KOPT-K1 (cell line): ENCODE data around the gene TINAGL1.

Source experiments
- H3K27ac ChIP-seq: fragments of 200-600 bp; sonication (generic); 2 replicates; pipeline ENCODE4 v1.5.1; 2016; ENCODE audit warnings: antibody characterized with exemption, mild to moderate bottlenecking, low read depth, low read length; ENCODE audit not compliant: poor library complexity, severe bottlenecking
- H3K36me3 ChIP-seq: fragments of 200-600 bp; sonication (generic); 2 replicates; pipeline ENCODE4 v1.5.1; 2017; ENCODE audit warnings: antibody characterized with exemption, mild to moderate bottlenecking, low read length, moderate library complexity; ENCODE audit not compliant: insufficient read depth
- H3K9me3 ChIP-seq: fragments of 200-600 bp; sonication (generic); 2 replicates; pipeline ENCODE4 v1.5.1; 2017; ENCODE audit warnings: antibody characterized with exemption, low read length, mild to moderate bottlenecking; ENCODE audit not compliant: insufficient read depth, poor library complexity, severe bottlenecking

Gene TINAGL1

DNA sequence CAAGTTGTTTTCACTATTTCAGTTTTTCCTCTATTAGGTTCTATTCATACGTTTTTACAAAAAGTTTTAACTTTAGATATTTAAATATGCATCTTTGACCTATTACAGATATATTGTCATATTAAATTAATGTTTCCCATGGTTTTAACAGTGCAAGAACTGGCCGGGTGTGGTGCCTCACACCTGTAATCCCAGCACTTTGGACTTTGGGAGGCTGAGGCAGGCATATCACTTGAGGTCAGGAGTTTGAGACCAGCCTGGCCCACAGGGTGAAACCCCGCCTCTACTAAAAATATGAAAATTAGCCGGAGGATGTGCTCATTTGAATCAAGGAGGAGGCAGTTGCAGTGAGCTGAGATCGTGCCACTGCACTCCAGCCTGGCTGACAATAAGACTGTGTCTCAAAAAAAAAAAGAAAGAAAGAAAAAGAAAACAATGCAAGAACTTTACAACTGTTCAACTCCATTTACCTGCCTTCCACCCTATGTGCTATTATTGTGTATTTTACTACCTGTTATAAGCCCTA lies 19.8 kb upstream of the TINAGL1 start:
- Histone ChIP-seq H3K27ac (no peak overlapping the region), H3K9me3 (no peaks in the 10 kb centered on the region), H3K36me3 (no peaks in the 10 kb centered on the region)

DNA sequence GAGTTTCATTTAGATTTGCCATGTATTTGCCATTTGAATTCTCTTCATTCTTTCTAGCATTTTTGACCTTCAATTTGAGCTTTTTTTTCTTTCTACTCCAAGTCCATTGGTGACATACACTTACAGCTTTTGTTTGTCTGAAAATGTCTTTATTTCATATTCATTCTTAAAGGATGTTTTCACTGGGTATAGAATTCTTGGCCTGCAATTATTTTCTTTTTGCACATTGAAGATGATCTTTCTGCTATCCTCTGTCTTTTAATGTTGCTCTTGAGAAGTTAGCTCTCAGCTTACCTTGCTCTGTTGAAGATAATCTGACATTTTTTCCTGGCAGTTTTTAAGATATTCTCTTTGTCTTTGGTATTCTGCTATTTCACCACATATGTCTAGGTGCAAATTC lies 16.6 kb upstream of the TINAGL1 start:
- Histone ChIP-seq H3K36me3 (no peaks in the 10 kb centered on the region), H3K27ac (no peak overlapping the region), H3K9me3 (no peaks in the 10 kb centered on the region)

DNA sequence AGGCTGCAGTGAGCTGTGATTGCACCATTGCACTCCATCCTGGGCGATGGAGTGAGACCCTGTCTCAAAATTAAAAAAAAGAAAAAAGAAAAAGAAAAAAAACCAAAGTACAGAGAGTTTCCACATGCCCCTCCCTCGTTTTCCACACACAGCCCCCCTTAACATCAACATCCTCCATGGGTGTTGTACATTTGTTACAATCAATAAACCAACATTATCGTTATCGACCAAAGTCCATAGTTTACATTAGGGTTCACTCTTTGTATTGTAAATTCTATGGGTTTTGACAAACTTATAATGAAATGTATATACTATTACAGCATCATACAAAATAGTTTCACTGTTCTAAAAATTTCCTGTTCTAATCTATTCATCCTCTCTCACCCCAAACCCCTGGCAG lies 15.9 kb upstream of the TINAGL1 start:
- no peak overlapping the region for H3K27ac ChIP-seq
- H3K36me3 ChIP-seq: no peaks in the 10 kb centered on the region; the same call in 1 of the 2 replicates
- no peaks in the 10 kb centered on the region for H3K9me3 ChIP-seq

DNA sequence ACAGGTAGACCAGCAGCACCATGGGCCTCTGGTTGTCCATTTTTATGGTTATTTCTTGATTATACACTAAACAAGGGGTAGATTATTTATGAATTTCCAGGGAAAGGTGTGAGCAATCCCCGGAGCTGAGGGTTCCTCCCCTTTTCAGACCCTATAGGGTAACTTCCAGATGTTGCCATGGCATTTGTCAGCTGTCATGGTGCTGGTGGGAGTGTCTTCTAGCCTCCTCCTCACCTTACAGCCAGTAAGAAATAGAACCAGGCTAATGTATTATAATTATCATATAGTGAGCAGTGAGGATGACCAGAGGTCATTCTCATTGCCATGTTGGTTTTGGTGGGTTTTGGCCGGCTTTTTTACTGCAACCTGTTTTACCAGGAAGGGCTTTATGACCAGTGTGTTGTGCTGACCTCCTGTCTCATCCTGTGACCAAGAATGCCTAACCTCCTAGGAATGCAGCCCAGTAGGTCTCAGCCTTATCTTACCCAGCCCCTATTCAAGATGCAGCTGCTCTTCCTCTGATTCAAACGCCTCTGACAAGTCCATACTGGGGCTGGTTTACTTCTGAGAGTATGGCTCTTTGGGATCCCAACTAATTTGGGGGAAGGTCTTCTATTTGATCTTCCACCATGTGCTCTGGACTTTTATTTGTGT lies 13.5 kb upstream of the TINAGL1 start:
- Histone ChIP-seq H3K9me3 (no peaks in the 10 kb centered on the region), H3K36me3 (no peaks in the 10 kb centered on the region; the same call in 1 of the 2 replicates), H3K27ac (no peak overlapping the region)

DNA sequence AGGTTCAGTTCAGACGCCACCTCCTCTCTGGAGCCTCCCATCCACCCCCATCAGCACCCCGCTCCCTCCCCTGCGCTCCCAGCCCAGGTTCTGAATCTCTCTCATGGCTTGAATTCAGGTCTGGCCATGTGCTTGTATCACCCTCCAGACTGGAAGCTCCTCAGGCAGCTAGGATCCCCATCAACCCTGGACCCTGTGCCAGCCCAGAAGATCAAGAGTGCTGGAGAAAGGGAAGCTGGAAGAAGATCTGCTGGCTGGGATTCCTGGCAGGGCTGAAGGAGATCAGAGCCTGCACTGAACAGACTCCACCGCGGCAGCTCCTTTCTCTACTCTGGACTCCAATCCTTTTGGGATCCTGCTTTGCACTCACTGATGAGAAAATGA lies 11.7 kb upstream of the TINAGL1 start:
- no peaks in the 10 kb centered on the region; the same call in 1 of the 2 replicates for H3K36me3 ChIP-seq
- H3K9me3 ChIP-seq: no peaks in the 10 kb centered on the region
- H3K27ac ChIP-seq: no peak overlapping the region

DNA sequence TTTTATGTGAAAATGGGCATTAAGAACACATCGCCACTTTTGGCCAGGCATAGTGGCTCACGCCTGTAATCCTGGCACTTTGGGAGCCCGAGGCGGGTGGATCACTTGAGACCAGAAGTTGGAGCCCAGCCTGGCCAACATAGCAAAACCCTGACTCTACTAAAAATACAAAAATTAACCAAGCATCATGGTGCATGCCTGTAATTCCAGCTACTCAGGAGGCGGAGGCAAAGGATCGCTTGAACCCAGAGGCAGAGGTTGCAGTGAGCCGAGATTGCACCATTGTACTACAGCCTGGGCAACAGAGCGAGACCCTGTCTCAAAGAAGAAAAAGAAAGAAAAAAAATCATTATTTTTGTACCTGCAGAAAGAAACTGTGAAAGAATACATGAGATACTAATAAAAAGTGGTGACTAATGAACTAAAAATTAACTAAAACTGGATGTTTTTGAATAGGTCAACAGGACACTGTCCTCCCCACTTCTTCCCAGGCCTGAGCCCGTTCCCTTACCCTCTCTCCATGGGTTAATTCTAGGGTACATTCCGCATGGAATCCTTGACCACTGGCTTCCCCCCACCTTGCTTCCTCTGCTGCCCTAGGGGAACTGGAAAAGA lies 8.3 kb upstream of the TINAGL1 start:
- H3K36me3 ChIP-seq: no peaks in the 10 kb centered on the region; the same call in 1 of the 2 replicates
- H3K27ac ChIP-seq: no peak overlapping the region
- H3K9me3 ChIP-seq: no peaks in the 10 kb centered on the region

DNA sequence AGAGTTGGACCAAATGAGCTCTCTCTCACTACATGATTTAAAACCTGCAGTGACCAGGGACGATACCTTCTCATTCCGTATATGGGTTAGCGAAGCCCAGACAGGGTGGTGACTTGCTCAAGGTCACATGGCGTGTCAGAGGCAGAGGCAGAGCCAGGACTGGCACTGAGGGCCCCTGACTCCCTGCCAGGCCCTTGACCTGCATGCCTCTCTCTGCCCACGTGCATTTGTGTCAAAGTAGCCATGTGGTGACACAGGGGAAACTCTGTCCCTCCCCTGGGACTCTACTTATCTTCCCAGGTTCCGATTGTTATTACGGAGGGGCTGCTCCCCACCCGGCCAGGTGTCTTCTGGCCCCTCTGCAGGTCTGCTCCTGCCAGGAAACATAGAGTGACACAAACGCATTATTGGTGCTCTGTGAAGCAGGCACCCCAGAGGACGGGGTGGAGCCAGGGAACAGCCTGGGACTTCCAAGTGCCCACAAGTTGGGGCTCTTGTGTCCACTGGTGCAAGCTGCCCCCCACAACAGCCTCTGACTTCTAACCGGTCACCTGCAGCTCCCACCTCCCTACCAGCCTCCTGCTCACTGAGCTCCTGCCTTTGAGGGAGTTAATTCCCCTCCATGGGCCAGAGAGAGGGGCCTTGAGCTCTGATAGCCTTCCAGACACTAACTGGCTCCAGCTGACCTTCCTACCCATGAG lies 7.3 kb upstream of the TINAGL1 start:
- H3K27ac ChIP-seq: no peak overlapping the region
- H3K9me3 ChIP-seq: no peaks in the 10 kb centered on the region
- no peaks in the 10 kb centered on the region; the same call in 1 of the 2 replicates for H3K36me3 ChIP-seq

DNA sequence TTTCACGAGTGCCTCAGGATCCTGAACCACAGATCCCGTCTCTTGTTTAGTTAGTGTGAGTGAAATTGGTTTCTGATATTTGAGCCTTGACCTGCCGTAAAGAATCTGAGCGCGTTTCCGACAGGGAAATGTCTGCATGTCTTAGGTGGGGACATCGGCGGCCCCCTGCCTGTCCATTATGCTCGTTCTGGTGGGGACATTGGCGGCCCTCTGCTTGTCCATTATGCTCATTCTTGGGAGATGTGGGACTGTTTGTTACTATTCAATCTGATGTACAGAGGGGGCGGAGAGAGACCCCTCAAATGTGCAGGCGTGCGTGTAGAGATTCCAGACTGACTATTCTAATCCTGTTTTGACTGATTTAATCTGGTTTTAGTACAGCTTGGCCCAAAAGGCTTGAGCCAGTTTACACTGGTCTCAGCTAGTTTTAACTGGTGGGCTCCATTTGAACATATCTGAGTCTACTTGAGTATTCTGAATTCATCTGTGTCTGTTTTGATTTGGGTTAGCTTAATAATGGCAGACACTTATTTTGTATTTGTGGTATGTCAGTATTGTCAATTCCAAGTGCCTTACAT lies 6.6 kb upstream of the TINAGL1 start:
- H3K36me3 ChIP-seq: no peaks in the 10 kb centered on the region; the same call in 1 of the 2 replicates
- no peak overlapping the region for H3K27ac ChIP-seq
- H3K9me3 ChIP-seq: no peaks in the 10 kb centered on the region

DNA sequence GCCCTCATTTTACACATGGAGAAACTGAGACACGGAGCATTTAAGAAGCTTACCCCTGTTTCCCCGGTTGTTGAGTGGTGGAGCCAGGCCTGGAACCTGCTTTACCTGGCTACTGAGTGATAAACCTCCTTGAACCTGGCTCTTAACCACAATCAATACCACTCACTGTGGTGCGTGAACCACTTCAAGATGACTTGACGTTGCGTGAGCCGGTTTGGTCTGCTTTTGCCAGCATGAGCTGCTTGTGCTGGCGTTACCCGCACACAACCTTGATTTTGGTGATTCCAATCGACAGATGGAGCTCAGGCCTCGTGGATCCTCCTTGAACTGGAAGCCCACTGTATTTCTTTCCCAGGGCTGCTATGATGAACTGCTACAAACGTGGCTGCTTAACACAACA lies 6.1 kb upstream of the TINAGL1 start:
- Histone ChIP-seq H3K9me3 (no peaks in the 10 kb centered on the region), H3K36me3 (no peaks in the 10 kb centered on the region; the same call in 1 of the 2 replicates), H3K27ac (no peak overlapping the region)

DNA sequence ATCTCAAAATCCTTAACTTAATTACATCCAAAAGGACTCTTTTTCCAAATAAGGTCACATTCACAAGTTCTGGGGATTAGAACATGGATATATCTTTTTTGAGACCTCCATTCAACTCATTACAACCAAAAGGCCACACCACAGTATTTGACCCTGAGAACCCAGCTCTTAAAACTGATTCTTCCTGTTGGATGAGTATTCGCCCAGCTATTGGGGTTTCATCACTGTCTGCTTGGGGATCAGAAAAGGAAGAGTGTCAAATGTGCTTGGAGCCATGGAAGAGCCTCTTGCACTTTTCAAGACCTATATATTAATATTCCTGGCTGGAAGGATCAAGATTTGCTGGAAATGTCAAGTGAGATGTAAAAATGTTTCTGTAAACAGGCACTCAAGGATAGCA lies 5.4 kb upstream of the TINAGL1 start:
- Histone ChIP-seq H3K9me3 (no peaks in the 10 kb centered on the region), H3K36me3 (no peaks in the 10 kb centered on the region), H3K27ac (no peak overlapping the region)

DNA sequence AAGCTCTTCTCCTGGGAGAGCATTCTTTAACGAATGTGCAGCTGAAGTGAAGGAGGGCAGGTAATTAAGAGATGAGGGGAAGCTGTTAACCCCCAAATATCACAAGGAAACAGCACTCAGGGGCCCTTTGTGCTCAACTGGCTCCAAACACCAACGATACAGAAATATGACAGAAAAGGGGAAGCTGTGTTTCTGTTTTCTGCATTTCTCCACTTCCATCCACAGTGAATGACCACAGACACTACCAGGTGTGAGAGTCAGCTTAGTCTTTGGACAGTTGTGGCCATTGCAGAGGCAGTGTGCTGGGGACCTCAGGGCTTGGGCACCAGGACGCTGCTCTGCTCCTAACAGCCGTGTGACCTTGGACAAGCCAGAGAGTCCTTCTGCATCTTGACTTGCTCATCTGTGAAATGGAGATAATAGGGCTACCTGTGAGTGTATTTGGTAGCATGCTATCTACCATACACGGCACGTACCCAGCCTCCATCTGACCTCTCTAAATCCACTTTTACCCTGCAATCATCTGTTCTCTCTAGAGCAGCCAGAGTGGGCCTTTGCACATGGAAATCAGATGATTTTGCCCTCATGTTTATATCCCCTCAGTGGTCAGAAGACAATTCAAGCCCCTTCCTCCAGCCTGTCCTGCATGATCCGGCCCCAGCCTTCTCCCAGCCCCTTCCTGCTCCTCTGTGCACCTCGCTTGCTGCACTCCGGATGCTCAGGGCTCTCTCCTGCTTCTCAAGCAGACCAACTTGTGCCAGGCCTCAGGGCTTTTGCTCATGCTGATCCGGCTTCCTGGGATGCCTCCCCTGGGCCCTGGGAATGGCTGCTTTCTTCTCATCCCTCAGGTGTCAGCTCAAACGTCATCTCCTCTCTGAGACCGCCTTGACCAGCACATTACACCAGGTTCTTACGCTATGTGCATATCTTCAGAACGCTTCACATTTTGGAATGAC lies 4.7 kb upstream of the TINAGL1 start:
- Histone ChIP-seq H3K27ac (no peak overlapping the region), H3K9me3 (no peaks in the 10 kb centered on the region), H3K36me3 (no peaks in the 10 kb centered on the region)

DNA sequence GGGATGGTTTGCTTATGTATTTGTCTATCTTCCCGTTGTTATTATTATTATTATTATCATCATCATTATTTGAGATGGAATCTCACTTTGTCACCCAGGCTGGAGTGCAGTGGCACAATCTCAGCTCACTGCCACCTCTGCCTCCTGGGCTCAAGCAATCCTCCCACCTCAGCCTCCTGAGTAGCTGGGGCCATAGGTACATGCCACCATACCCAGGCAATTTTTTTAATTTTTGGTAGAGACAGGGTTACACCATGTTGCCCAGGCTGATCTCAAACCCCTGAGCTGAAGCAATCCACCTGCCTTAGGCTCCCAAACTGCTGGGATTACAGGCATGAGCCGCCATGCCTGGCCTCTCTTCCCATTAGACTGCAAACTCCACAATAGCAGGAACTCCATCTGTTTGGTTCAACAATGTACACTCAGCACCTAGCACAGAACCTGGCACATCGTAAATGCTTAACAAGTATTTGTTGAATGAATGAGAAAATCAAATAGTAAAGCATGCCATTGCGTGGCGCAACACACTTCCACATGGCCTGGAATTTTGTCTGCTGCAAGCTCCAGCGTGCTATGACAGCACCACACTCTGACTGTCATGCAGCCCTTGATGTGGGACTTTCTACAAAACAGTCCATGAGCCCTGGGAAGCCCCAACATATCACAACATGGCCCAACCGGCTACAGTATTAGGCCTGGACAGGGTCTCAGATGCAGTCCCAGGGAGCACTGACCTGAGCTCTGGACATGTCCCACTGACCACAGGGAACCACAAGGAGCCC lies 3.8 kb upstream of the TINAGL1 start:
- Histone ChIP-seq H3K36me3 (no peaks in the 10 kb centered on the region), H3K27ac (no peak overlapping the region), H3K9me3 (no peaks in the 10 kb centered on the region)

DNA sequence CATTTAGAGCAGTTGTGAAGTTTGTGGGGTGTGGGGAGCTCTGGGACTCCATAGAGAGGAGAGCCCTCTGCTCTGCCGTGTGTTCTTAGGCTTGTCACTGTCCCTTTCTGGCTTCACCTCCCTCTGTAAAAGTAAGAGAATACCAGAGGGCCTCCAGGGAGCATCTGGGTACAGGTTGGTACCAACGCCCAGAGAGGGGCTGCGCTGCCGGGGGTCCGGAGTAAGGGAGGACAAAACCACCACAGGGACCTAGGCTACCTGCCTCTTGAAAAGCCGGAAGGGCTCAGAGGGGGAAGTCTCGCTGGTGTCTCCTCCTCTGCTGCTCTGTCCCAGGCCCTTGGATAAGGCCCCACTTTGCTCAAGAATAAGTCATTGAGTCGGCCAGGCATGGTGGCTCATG lies 3.1 kb upstream of the TINAGL1 start:
- Histone ChIP-seq H3K9me3 (no peaks in the 10 kb centered on the region), H3K27ac (no peak overlapping the region), H3K36me3 (no peaks in the 10 kb centered on the region)
